GM18951 (cell line): ENCODE results near the gene FCMR.

Experiments
- POLR2A ChIP-seq: IDR thresholded peaks from 4 replicates; pipeline ENCODE4 v1.6.1; 2011; ENCODE audit warnings: mild to moderate bottlenecking; ENCODE audit not compliant: insufficient read length, insufficient read depth; ENCODE audit errors: extremely low read depth
- in situ Hi-C: fragments of 300-500 bp; cut with MboI; formaldehyde crosslinking; loops from one replicate; pipeline ENCODE4 v1.12.0; 2022; ENCODE audit warnings: low sequenced_read_pairs, mixed read lengths, inconsistent platforms; ENCODE audit not compliant: unreplicated experiment

Gene FCMR

GRCh38 chr1:206882555-206882954 is 39.2 kb downstream of the FCMR start:
- no peak for TF ChIP-seq POLR2A
- in situ Hi-C loops: no loop called here

DNA sequence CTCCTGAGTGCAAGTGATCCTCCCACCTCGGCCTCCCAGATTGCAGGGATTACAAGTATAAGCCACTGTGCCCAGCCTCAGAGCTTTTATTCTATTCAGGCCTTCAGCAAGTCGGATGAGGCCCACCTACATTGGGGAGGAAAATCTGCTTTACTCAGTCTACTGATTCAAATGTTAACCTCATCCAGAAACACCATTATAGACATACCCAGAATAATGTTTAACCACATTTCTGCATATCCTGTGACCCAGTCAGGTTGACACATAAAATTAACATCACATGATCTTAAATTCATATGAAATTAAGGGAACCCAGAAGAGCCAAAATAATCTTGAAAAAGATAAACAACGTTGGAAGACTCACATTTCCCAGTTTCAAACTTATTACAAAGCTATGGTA is 41.4 kb downstream of the FCMR start:
- no peak for TF ChIP-seq POLR2A
- in situ Hi-C loops: no loop called here

DNA sequence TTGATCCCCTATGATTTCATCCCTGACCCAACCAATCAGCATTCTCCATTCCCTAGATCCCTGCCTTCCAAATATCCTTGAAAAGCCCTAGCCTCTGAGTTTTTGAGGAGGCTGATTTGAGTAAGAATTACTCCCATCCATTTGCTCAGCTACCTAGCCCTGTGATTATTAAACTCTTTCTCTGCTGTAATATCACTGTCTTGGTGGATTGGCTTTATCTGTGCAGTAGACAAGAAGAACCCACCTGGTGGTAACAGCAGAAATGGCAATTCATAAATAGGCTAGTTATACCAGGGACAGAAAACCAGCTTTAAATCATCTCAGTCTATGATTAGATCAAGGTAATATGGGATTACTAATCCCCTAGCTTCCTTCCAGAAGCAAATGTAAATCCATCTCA is 43.3 kb downstream of the FCMR start:
- no peak for TF ChIP-seq POLR2A
- in situ Hi-C loops: no loop called here

- in situ Hi-C loops: no loop called here
- TF ChIP-seq POLR2A: no peak
Observed at GRCh38 chr1:206875752-206876377, 45.9 kb downstream of the FCMR start.

- in situ Hi-C loops: no loop called here
- no peak for TF ChIP-seq POLR2A
Observed at GRCh38 chr1:206873603-206874188, 48.0 kb downstream of the FCMR start.

GRCh38 chr1:206872139-206872538 is 49.6 kb downstream of the FCMR start:
- no peak for TF ChIP-seq POLR2A
- in situ Hi-C loops: no loop called here

GRCh38 chr1:206868264-206868663 is 53.5 kb downstream of the FCMR start:
- in situ Hi-C loops: no loop called here
- no peak for TF ChIP-seq POLR2A

DNA sequence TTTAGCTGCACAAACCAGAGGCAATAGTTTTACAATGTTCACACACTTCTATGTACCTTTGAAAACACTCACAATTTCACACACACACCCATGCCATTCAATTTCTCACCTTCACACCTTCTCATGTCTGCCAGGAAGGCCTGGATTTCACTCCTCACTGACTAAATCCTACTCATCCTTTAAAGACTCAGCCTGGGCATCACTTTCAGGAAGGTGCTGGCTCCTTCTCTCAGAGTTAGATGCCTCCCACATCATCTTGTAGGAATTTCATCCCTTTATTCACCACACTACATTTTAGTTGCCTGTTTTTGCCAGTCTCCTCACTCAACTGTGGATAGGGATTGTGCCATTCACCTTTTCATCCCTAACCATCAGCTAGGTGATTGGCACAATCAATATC is 54.0 kb downstream of the FCMR start:
- in situ Hi-C loops: no loop called here
- TF ChIP-seq POLR2A: no peak

DNA sequence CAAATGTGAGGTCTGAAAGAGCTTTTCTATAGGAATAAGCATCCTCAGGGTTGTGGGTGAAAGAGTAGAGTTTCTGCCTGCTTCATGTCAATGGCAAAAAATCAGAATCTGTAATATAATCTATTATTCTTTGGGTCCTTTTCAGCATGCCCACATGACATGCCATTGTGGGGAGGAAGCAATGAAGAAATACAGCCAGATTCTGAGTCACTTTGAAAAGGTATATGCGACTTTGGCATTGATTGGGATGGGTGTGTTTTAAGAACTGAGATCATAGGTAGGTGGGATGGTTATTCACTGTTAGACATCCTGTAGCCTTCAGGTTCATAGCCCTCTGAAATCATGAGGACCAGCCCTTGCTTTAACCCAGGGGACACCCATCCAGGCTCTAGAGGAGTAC is 54.5 kb downstream of the FCMR start:
- in situ Hi-C loops: no loop called here
- no peak for TF ChIP-seq POLR2A

DNA sequence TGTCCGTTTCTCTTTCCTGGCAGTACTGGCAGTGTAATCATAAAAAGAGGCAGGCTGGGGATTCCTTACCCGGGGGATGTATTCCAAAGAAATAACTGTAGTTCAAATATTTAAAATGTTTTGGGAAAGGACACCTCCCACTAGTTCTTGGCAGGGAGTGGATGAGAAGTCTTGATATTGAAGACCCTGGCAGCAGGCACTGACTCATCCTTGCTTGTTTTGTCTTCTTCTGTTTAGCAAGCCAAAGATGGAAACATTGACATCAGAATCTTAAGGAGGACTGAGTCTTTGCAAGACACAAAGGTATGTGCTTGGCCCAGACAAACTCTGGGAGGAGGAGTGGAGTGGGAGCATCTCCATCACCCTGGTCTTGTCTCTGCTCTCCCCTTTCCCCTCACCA is 55.7 kb downstream of the FCMR start:
- TF ChIP-seq POLR2A: no peak

GRCh38 chr1:206864939-206865671 is 56.6 kb downstream of the FCMR start, which contains the start of gene IL20:
Gene IL20, plus strand, starts transcription at chr1:206865623. Its CDS starts 230 bp downstream, at chr1:206865853.
- TF ChIP-seq POLR2A: no peak
- in situ Hi-C loops: no loop called here

More for the DNA sequence above, 55.7 kb downstream of the FCMR start:
- in situ Hi-C loops: no loop called here

- in situ Hi-C loops: no loop called here
- no peak for TF ChIP-seq POLR2A
Observed at GRCh38 chr1:206863266-206863665, 58.5 kb downstream of the FCMR start.

GRCh38 chr1:206860165-206860564 is 61.6 kb downstream of the FCMR start:
- in situ Hi-C loops: no loop called here
- TF ChIP-seq POLR2A: no peak

GRCh38 chr1:206859082-206859521 is 62.6 kb downstream of the FCMR start:
- TF ChIP-seq POLR2A: no peak
- in situ Hi-C loops: no loop called here
